ENCODE measurements around the gene NOXA1.

The NOXA1 gene

GRCh38 chr9:137452006-137452760 is 29.0 kb downstream of the NOXA1 start:
- no peak for DNase-seq (ENCODE audit: low spot score in 2 of 2)
- Histone ChIP-seq H3K4me3 (no peak overlapping the region), H3K4me1 (peaks cover 5% of the 10 kb centered on the region), H3K9me3 (no peaks in the 10 kb centered on the region), H3K27me3 (ENCODE audit: low read depth) (no peaks in the 10 kb centered on the region), H3K36me3 (replicated peaks) (peaks cover 59% of the 10 kb centered on the region)
- in situ Hi-C loops (cut with MboI; ENCODE audit: low sequenced_read_pairs), result no loop called here

GRCh38 chr9:137452761-137453642 is 29.8 kb downstream of the NOXA1 start:
- H3K36me3 ChIP-seq (replicated peaks), result peaks cover 67% of the 10 kb centered on the region
- no peaks in the 10 kb centered on the region for H3K27me3 ChIP-seq (ENCODE audit: low read depth)
- in situ Hi-C loops (cut with MboI; ENCODE audit: low sequenced_read_pairs), result no loop called here
- DNase-seq (ENCODE audit: low spot score in 2 of 2), result no peak
- H3K4me1 ChIP-seq, result peaks cover 5% of the 10 kb centered on the region
- H3K4me3 ChIP-seq, result no peak overlapping the region
- H3K9me3 ChIP-seq, result no peaks in the 10 kb centered on the region

- Histone ChIP-seq H3K27me3 (ENCODE audit: low read depth) (no peaks in the 10 kb centered on the region), H3K4me1 (peaks cover 5% of the 10 kb centered on the region), H3K4me3 (no peak overlapping the region), H3K36me3 (replicated peaks) (peaks cover 64% of the 10 kb centered on the region), H3K9me3 (no peaks in the 10 kb centered on the region)
- in situ Hi-C loops (cut with MboI; ENCODE audit: low sequenced_read_pairs), result no loop called here
- DNase-seq (ENCODE audit: low spot score in 2 of 2), result peak; percentile 48 to 76
Measured at GRCh38 chr9:137453643-137454081, 30.5 kb downstream of the NOXA1 start.

- peak in 1 of 2 experiments; percentile 71 for DNase-seq (ENCODE audit: low spot score in 2 of 2)
- in situ Hi-C loops (cut with MboI; ENCODE audit: low sequenced_read_pairs), result no loop called here
- Histone ChIP-seq H3K9me3 (no peaks in the 10 kb centered on the region), H3K27me3 (ENCODE audit: low read depth) (no peaks in the 10 kb centered on the region), H3K4me1 (peaks cover 5% of the 10 kb centered on the region), H3K4me3 (no peak overlapping the region), H3K36me3 (replicated peaks) (peaks cover 59% of the 10 kb centered on the region)
Measured at GRCh38 chr9:137454145-137454596, 31.0 kb downstream of the NOXA1 start.

DNA sequence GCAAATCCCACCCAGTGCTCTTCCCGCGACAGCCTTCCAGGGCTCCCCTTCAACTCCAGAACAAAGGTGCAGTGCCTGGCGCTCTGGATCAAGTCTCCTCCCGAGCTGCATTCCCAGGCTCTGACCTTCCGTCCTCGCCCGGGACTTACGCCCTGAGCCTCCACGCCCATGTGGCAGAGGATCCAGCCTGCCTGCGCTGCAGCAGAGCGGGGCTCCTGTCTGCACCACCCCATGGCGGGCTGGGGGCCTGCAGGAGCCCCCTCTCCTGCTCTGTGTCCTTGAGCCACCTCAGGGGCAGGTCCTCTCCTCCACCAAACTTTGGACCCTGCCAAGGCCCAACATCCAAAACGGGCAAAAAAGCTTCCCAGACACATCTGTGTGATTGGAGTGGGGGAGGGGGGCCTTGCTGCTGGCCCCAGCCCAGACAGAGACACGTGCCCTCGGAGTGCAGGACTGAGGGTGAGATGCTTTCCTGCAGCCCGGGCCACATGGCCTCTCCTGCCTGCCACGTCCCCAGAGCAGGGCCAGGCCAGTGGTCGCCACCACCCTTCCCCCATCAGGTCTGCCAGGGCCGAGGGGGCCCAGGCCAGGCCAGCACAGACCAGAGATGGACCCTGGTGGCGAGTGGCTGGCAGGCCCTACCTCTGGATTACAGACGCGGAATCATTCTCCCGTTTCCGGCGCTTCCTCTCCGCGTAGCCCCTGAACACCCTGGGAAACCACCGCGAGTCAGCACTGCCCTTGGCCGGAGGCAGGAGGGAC is 31.6 kb downstream of the NOXA1 start:
- no peaks in the 10 kb centered on the region for H3K9me3 ChIP-seq
- peaks cover 53% of the 10 kb centered on the region for H3K36me3 ChIP-seq (replicated peaks)
- DNase-seq (ENCODE audit: low spot score in 2 of 2), result peak in 1 of 2 experiments; percentile 50
- in situ Hi-C loops (cut with MboI; ENCODE audit: low sequenced_read_pairs), result no loop called here
- no peak overlapping the region for H3K4me3 ChIP-seq
- H3K4me1 ChIP-seq, result peaks cover 10% of the 10 kb centered on the region
- H3K27me3 ChIP-seq (ENCODE audit: low read depth), result no peaks in the 10 kb centered on the region

DNA sequence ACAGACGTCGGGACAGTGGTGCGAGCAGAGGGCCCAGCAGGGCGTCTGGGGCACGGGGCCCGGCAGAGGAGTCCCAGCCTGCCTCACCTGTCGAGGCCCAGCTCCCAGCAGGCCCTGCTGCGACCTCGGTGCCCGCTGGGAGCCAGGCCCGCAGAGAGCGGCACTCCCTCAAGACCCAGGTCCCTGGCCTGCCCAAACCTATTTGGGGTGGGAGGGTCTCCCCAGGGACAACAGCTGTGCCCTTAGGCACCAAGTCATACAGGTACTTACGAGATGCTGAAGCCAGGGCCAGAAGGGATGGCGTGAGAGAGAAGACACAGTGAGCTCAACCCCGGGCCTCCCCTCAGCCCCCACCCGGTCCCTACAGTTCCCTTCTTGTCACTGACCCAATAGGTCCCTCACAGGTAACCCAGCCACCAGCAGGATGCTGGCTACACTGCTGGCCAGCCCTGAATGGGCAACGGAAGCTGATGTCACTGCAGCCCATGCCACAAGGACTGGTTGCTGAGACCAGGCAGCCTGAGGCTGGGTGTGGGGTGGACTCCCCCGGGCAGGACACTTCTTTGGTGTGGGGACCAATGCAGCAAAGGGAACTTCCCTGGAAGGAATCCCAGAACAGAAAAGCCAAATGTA is 32.3 kb downstream of the NOXA1 start:
- in situ Hi-C loops (cut with MboI; ENCODE audit: low sequenced_read_pairs), result no loop called here
- DNase-seq (ENCODE audit: low spot score in 2 of 2), result no peak
- H3K27me3 ChIP-seq (ENCODE audit: low read depth), result no peaks in the 10 kb centered on the region
- H3K4me3 ChIP-seq, result no peak overlapping the region
- H3K4me1 ChIP-seq, result peaks cover 10% of the 10 kb centered on the region
- H3K36me3 ChIP-seq (replicated peaks), result peaks cover 49% of the 10 kb centered on the region
- H3K9me3 ChIP-seq, result no peaks in the 10 kb centered on the region

GRCh38 chr9:137456061-137456863 is 33.1 kb downstream of the NOXA1 start:
- no peak for DNase-seq (ENCODE audit: low spot score in 2 of 2)
- in situ Hi-C loops (cut with MboI; ENCODE audit: low sequenced_read_pairs), result no loop called here
- Histone ChIP-seq H3K9me3 (no peaks in the 10 kb centered on the region), H3K27me3 (ENCODE audit: low read depth) (no peaks in the 10 kb centered on the region), H3K36me3 (replicated peaks) (peaks cover 49% of the 10 kb centered on the region), H3K4me3 (no peak overlapping the region), H3K4me1 (peaks cover 10% of the 10 kb centered on the region)

DNA sequence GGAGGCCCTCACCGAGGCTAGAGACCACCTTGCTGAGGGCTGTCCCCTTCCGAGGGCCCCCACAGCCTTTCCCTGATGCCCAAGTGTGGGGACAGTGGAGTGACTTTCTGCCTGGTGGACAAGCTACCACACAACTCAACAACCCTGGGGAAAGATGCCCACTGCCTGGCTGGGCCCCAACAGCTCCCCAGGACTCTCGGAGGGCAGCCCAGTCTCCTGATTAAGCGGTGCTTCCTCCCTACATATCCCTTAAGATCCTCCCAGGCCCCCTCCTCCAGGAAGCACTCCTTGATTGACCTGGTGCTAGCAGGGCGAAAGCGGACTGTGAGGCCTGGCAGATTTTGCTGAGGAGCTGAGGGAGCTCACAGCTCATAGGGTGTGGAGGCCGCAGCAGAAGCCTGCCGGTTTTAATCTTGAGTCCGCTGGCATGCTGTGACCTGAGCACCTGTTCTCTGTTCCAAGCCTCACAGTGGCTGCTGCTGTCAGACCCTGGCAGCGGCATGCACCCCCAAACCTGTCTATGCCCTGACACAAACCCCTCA is 33.7 kb downstream of the NOXA1 start:
- H3K4me3 ChIP-seq, result no peak overlapping the region
- in situ Hi-C loops (cut with MboI; ENCODE audit: low sequenced_read_pairs), result no loop called here
- DNase-seq (ENCODE audit: low spot score in 2 of 2), result no peak
- peaks cover 10% of the 10 kb centered on the region for H3K4me1 ChIP-seq
- peaks cover 2% of the 10 kb centered on the region; the same call in 1 of the 2 replicates for H3K9me3 ChIP-seq
- no peaks in the 10 kb centered on the region for H3K27me3 ChIP-seq (ENCODE audit: low read depth)
- peaks cover 49% of the 10 kb centered on the region for H3K36me3 ChIP-seq (replicated peaks)

- Histone ChIP-seq H3K36me3 (replicated peaks) (peaks cover 46% of the 10 kb centered on the region), H3K4me1 (peaks cover 10% of the 10 kb centered on the region), H3K4me3 (peak overlapping the region; percentile 62), H3K27me3 (ENCODE audit: low read depth) (no peaks in the 10 kb centered on the region), H3K9me3 (peaks cover 2% of the 10 kb centered on the region; the same call in 1 of the 2 replicates)
- no peak for DNase-seq (ENCODE audit: low spot score in 2 of 2)
- in situ Hi-C loops (cut with MboI; ENCODE audit: low sequenced_read_pairs), result no loop called here
Measured at GRCh38 chr9:137457406-137458193, 34.4 kb downstream of the NOXA1 start.

DNA sequence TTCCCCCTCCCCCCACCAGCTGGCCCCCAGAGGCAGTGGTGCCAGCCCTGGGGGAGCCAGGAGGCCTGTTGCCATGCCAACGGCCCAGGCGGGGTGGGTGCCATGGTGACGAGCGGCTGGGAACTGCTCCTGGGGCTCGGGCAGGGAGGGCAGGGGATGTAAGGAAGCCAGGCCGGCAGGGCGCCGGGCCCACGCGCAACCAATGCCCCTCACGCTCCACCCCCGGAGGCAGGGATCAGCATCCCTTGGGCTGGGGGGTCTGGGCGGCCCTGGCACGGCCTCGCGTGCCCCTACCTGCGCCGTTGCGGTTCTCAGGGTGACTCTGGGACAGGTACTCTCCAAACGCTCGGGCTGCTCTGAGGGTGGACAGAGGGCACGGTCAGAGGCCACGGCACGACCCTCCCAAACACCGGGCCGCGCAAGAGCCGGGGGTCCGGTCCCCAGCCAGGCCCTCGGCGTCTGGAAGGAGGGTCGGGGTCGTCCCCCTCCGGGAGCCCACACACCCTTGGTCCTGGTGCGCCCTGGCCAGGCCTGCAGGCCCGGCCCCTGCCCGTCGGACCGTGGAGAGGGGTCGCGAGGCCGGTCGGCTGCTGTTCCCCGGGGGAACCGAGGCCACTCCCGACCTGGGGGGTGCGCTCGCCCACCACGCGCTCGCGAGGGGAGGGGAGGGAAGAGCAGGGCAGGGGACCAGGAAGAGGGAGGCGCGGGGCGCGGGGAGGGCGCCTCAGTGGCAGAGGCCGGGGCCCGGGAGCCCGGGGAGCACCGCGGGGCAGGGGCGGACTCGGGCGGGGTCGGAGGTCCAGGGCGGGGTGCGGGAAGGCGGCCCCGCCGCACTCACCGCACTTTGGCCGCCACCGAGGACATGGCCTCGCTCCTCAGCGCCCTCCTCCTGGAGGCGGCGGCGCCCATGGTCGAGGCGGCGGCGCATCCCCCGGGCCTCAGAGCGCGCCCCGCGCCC is 35.3 kb downstream of the NOXA1 start:
- in situ Hi-C loops (cut with MboI; ENCODE audit: low sequenced_read_pairs), result no loop called here
- DNase-seq (ENCODE audit: low spot score in 2 of 2), result peak in 1 of 2 experiments; percentile 61
- Histone ChIP-seq H3K4me3 (peak overlapping the region; percentile 62), H3K9me3 (peaks cover 2% of the 10 kb centered on the region; the same call in 1 of the 2 replicates), H3K36me3 (replicated peaks) (peaks cover 38% of the 10 kb centered on the region), H3K4me1 (peaks cover 10% of the 10 kb centered on the region), H3K27me3 (ENCODE audit: low read depth) (no peaks in the 10 kb centered on the region)

GRCh38 chr9:137459152-137459600 is 36.0 kb downstream of the NOXA1 start, which contains the start of gene NSMF:
NSMF (minus strand) TSS chr9:137459334; CDS start chr9:137459102, 232 bp downstream.
- H3K4me3 ChIP-seq, result peak within 1 kb of the TSS; percentile 62
- peak; percentile 81 to 95 for DNase-seq (ENCODE audit: low spot score in 2 of 2)
- H3K9me3 ChIP-seq, result peaks cover 2% of the 10 kb centered on the region; the same call in 1 of the 2 replicates
- peaks cover 10% of the 10 kb centered on the region for H3K4me1 ChIP-seq
- peaks cover 35% of the 10 kb centered on the region for H3K36me3 ChIP-seq (replicated peaks)
- no peaks in the 10 kb centered on the region for H3K27me3 ChIP-seq (ENCODE audit: low read depth)
- in situ Hi-C loops (cut with MboI; ENCODE audit: low sequenced_read_pairs), result no loop called here

Measured in HAP-1 (cell line).